Measurements from ENCODE around the gene EPHA7. TPM values are rescaled to one million over a fixed set of nuclear protein-coding genes. Genes with fewer than 3 reads are reported as not detected.

Gene EPHA7
- total and polyA plus RNA-seq, 2 of the 4 experiments (the other 2 are of a cell fraction) = not detected

DNA sequence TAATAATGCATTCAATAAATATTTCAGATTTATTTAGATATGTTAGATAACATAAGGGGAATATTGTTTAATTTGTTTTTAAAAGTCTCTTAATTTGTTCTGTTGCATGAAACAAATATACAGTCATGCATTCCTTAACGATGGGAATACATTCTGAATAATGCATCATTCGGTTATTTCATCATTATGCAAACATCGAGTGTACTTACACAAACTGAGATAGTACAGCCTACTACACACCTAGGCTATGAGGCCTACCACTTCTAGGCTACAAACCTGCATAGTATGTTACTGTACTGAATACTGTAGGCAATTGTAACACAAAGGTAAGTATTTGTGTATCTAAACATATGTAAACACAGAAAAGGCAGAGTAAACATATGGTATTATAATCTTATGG is 118.7 kb downstream of the EPHA7 start:
- no peak overlapping the region for H3K4ac ChIP-seq (ENCODE audit: low read depth, low read length)
- no peaks in the 10 kb centered on the region for H3K27me3 ChIP-seq (ENCODE audit: control insufficient read depth, insufficient read depth, low read length)
- H2BK120ac ChIP-seq (ENCODE audit: low read depth, low read length) = no peak overlapping the region
- no peaks in the 10 kb centered on the region for H3K9me1 ChIP-seq (ENCODE audit: insufficient read depth, low read length)
- no peaks in the 10 kb centered on the region for H3K4me1 ChIP-seq (ENCODE audit: control insufficient read depth, insufficient read depth, low read length)
- no peak overlapping the region for H3K14ac ChIP-seq (replicated peaks; ENCODE audit: low read depth, low read length)
- H3K18ac ChIP-seq (ENCODE audit: low read depth, low read length) = no peak overlapping the region
- no TSS peak for BruUV-seq (replicated peaks)
- POLR2A ChIA-PET (ENCODE audit: unreplicated experiment) = no interaction called here
- DNase-seq (no peak), ATAC-seq (ENCODE audit: low read depth) (no peak)
- no peak overlapping the region for H2BK20ac ChIP-seq (ENCODE audit: low read depth, low read length)
- CTCF ChIA-PET = no interaction called here
- H3K4me3 ChIP-seq (ENCODE audit: insufficient read depth, low read depth, low read length) = no peak overlapping the region
- TF ChIP-seq SMC3 (IDR thresholded peaks at IDR 0.05; ENCODE audit: low read depth, low read length) (no peak), RCOR1 (IDR thresholded peaks at IDR 0.05; ENCODE audit: insufficient replicate concordance, low read length) (no peak), CTCF (conservative IDR thresholded peaks at IDR 0.05; ENCODE audit: low read depth, low read length) (no peak), POLR2A (IDR thresholded peaks at IDR 0.05; ENCODE audit: low read depth, low read length) (no peak)
- H3K27ac ChIP-seq (ENCODE audit: insufficient read depth, low read length) = no peak overlapping the region
- H2BK15ac ChIP-seq (ENCODE audit: low read depth, low read length) = no peak overlapping the region
- H2AK5ac ChIP-seq (ENCODE audit: low read depth, low read length) = no peak overlapping the region
- H3K23ac ChIP-seq (ENCODE audit: low read depth, low read length) = no peak overlapping the region
- no peak overlapping the region for H4K8ac ChIP-seq (ENCODE audit: low read depth in 2 of 2, low read length in 2 of 2)
- dilution Hi-C loops (cut with HindIII; ENCODE audit: low sequenced_read_pairs, unreplicated experiment) (no loop called here), in situ Hi-C loops (cut with MboI; ENCODE audit: low sequenced_read_pairs) (no loop called here), intact Hi-C loops (cut with micrococcal nuclease) (no loop called here)
- H3K9me3 ChIP-seq (ENCODE audit: control insufficient read depth, insufficient read depth, low read length) = no peaks in the 10 kb centered on the region
- no peak overlapping the region for H3K4me2 ChIP-seq (ENCODE audit: low read depth, low read length)
- H2AK9ac ChIP-seq (replicated peaks; ENCODE audit: low read depth, low read length, poor library complexity) = no peak overlapping the region
- H3K79me1 ChIP-seq (ENCODE audit: low read depth in 1 of 2, low read length in 2 of 2) = no peaks in the 10 kb centered on the region
- H2BK5ac ChIP-seq (ENCODE audit: low read depth, low read length, poor library complexity, severe bottlenecking) = no peak overlapping the region
- no peak overlapping the region for H3K56ac ChIP-seq (ENCODE audit: extremely low read depth, insufficient read depth, low read length)
- WGBS, 2 experiments (ENCODE audit: extremely low coverage in 2 of 2, insufficient read length in 1 of 2) = no CpG with 5 or more reads among the region's 3 CpGs
- H4K91ac ChIP-seq (ENCODE audit: insufficient read depth, low read depth, low read length) = no peak overlapping the region
- H4K20me1 ChIP-seq (ENCODE audit: insufficient read depth, low read length) = no peaks in the 10 kb centered on the region
- no peak overlapping the region for H3K9ac ChIP-seq (ENCODE audit: low read depth, low read length)
- H3K36me3 ChIP-seq (ENCODE audit: control insufficient read depth, insufficient read depth, low read length) = no peaks in the 10 kb centered on the region
- H4K5ac ChIP-seq (ENCODE audit: low read depth, low read length) = no peak overlapping the region
- no peak overlapping the region for H2AFZ ChIP-seq (replicated peaks; ENCODE audit: low read length, poor library complexity)
